Measurements from ENCODE around the gene PROZ. TPM values are rescaled to one million over a fixed set of nuclear protein-coding genes. Genes with fewer than 3 reads are reported as not detected.

The PROZ gene
- total RNA-seq, 2 experiments from 2014 or later = not detected

GRCh38 chr13:113151745-113152690, 6.4 kb upstream of the PROZ start:
- POLR2A ChIA-PET = no interaction called here
- H3K9me3 ChIP-seq (ENCODE audit: control insufficient read depth in 1 of 2, insufficient read depth in 1 of 2, low read length in 2 of 2) = no peaks in the 10 kb centered on the region
- TF ChIP-seq, protein P1, sequence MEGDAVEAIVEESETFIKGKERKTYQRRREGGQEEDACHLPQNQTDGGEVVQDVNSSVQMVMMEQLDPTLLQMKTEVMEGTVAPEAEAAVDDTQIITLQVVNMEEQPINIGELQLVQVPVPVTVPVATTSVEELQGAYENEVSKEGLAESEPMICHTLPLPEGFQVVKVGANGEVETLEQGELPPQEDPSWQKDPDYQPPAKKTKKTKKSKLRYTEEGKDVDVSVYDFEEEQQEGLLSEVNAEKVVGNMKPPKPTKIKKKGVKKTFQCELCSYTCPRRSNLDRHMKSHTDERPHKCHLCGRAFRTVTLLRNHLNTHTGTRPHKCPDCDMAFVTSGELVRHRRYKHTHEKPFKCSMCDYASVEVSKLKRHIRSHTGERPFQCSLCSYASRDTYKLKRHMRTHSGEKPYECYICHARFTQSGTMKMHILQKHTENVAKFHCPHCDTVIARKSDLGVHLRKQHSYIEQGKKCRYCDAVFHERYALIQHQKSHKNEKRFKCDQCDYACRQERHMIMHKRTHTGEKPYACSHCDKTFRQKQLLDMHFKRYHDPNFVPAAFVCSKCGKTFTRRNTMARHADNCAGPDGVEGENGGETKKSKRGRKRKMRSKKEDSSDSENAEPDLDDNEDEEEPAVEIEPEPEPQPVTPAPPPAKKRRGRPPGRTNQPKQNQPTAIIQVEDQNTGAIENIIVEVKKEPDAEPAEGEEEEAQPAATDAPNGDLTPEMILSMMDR (IDR thresholded peaks at IDR 0.05) = no peak

DNA sequence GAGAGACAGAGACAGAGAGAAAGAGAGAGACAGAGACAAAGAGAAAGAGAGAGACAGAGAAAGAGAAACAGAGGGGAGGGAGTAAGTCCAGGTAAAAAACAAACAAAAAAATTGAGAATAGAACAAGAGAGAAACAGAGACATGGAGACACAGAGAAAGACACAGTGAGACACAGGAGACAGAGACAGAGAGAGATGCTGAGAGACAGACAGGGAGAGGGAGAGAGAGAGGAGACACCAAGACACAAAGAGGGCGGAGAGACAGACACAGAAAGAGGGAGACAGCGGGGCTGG, 5.8 kb upstream of the PROZ start:
- CTCF ChIA-PET = no interaction called here
- Mint-ChIP-seq H3K27ac (peak overlapping the region; percentile 76), H3K4me3 (peak overlapping the region; percentile 85), H3K4me1 (ENCODE audit: low read depth) (peaks cover 21% of the 10 kb centered on the region), H3K36me3 (ENCODE audit: low read depth) (peaks cover 5% of the 10 kb centered on the region), H3K9me3 (peaks cover 2% of the 10 kb centered on the region), H3K27me3 (no peaks in the 10 kb centered on the region)
- DNase-seq = no peak
- ATAC-seq (ENCODE audit: poor library complexity) = no peak
- POLR2A ChIA-PET = interaction anchor here (0.9 to 2.9 kb wide), 2 partner anchors 29 to 57 kb away, joined by 3 to 31 read pairs; partner anchors contain the start of genes CUL4A and PCID2
- no peaks in the 10 kb centered on the region for H3K9me3 ChIP-seq (ENCODE audit: control insufficient read depth in 1 of 2, insufficient read depth in 1 of 2, low read length in 2 of 2)
- TF ChIP-seq, protein P1 (IDR thresholded peaks at IDR 0.05) = no peak
- H3K27ac ChIP-seq (ENCODE audit: low read depth in 1 of 2, low read length in 2 of 2) = no peak overlapping the region
- H3K36me3 ChIP-seq (ENCODE audit: insufficient read depth, low read length) = no peaks in the 10 kb centered on the region
- intact Hi-C loops (cut with DNase I, micrococcal nuclease) = loop anchor here (5.0 kb wide), 3 partner anchors 55 to 210 kb away; partner anchors contain the start of genes CUL4A (in 1 of the 2), GRTP1 (in 1 of the 2) and PCID2 (in 1 of the 2)
- peak overlapping the region; percentile 74 for H3K4me3 ChIP-seq (ENCODE audit: low read length)
- no peaks in the 10 kb centered on the region for H3K27me3 ChIP-seq (ENCODE audit: control insufficient read depth in 1 of 2, insufficient read depth in 2 of 2, low read length in 2 of 2)
- H3K4me1 ChIP-seq (ENCODE audit: insufficient read depth, low read length) = peaks cover 30% of the 10 kb centered on the region

More at GRCh38 chr13:113151745-113152690, 6.4 kb upstream of the PROZ start:
- Histone ChIP-seq H3K4me3 (ENCODE audit: low read length) (no peak overlapping the region), H3K27ac (ENCODE audit: low read depth in 1 of 2, low read length in 2 of 2) (no peak overlapping the region), H3K4me1 (ENCODE audit: insufficient read depth, low read length) (peaks cover 30% of the 10 kb centered on the region), H3K27me3 (ENCODE audit: control insufficient read depth in 1 of 2, insufficient read depth in 2 of 2, low read length in 2 of 2) (no peaks in the 10 kb centered on the region), H3K36me3 (ENCODE audit: insufficient read depth, low read length) (no peaks in the 10 kb centered on the region)
- Mint-ChIP-seq H3K27me3 (no peaks in the 10 kb centered on the region), H3K4me1 (ENCODE audit: low read depth) (peaks cover 21% of the 10 kb centered on the region), H3K4me3 (peak overlapping the region; percentile 85), H3K27ac (peak overlapping the region; percentile 76), H3K36me3 (ENCODE audit: low read depth) (peaks cover 5% of the 10 kb centered on the region), H3K9me3 (peaks cover 2% of the 10 kb centered on the region)
- CTCF ChIA-PET = no interaction called here
- DNase-seq (peak in 3 of 14 experiments; percentile 8 to 56 (median 46)), ATAC-seq (ENCODE audit: poor library complexity) (no peak)
- intact Hi-C loops (cut with DNase I, micrococcal nuclease) = loop anchor here (5.0 kb wide), 3 partner anchors 55 to 210 kb away; partner anchors contain the start of genes CUL4A (in 1 of the 2), GRTP1 (in 1 of the 2) and PCID2 (in 1 of the 2)

DNA sequence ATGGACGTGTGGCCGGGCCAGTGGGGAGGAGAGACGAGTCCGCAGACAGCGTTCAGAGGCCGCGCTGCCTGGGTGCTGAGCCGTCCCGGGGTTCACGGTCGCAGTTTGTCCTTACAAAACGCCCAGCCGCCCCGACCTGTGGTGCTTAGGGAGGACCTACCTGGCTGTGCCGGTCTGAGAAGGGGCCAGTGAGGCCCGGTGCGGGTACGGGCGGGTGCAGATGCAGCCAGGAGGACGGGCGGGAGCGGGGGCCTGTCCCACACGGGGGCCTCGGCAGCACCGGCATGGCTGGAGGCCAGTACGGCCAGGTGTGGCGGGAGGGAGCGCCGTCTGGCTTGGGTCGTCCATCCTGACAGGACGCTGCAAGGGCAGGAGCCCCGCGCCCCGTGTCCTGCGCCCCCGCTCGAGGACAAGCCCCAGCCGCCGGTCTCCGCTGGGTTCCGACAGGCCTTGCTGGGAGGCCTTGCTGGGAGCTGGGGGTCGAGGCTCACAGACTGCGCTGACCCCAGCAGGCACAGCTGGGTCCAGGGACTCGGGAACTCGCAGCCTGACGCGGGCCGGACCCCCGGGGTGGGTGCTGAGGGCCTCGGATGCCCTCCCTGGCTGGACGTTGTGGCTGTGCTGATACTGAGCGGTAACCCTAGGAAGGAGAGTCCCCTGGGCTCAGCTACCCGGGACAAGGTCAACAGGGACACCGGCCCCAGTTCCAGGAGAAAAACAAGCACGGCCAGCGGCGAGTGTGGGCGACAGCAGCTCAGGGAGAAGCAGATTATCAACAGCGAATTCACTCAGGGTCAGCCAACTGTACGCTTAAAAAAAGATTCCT, 5.3 kb upstream of the PROZ start:
- peaks cover 21% of the 10 kb centered on the region for H3K4me1 Mint-ChIP-seq (ENCODE audit: low read depth)
- peaks cover 2% of the 10 kb centered on the region for H3K9me3 Mint-ChIP-seq
- DNase-seq (peak in 7 of 14 experiments; percentile 11 to 52 (median 32)), ATAC-seq (ENCODE audit: poor library complexity) (peak; percentile 37)
- Histone ChIP-seq H3K36me3 (ENCODE audit: insufficient read depth, low read length) (no peaks in the 10 kb centered on the region), H3K4me3 (ENCODE audit: low read length) (peak overlapping the region; percentile 74), H3K4me1 (ENCODE audit: insufficient read depth, low read length) (peaks cover 32% of the 10 kb centered on the region), H3K27me3 (ENCODE audit: control insufficient read depth in 1 of 2, insufficient read depth in 2 of 2, low read length in 2 of 2) (no peaks in the 10 kb centered on the region), H3K27ac (ENCODE audit: low read depth in 1 of 2, low read length in 2 of 2) (peak overlapping the region in 1 of 2 donors; percentile 73), H3K9me3 (ENCODE audit: control insufficient read depth in 1 of 2, insufficient read depth in 1 of 2, low read length in 2 of 2) (no peaks in the 10 kb centered on the region)
- no peaks in the 10 kb centered on the region for H3K27me3 Mint-ChIP-seq
- intact Hi-C loops (cut with DNase I, micrococcal nuclease) = loop anchor here (5.0 kb wide), 3 partner anchors 54 to 211 kb away; partner anchors contain the start of genes CUL4A (in 1 of the 2), GRTP1 (in 1 of the 2) and PCID2 (in 1 of the 2)
- H3K36me3 Mint-ChIP-seq (ENCODE audit: low read depth) = peaks cover 5% of the 10 kb centered on the region
- CTCF ChIA-PET = no interaction called here
- TF ChIP-seq, protein P1 (IDR thresholded peaks at IDR 0.05) = no peak
- H3K4me3 Mint-ChIP-seq = peak overlapping the region; percentile 90
- POLR2A ChIA-PET = interaction anchor here (0.9 to 2.9 kb wide), 5 partner anchors 23 to 56 kb away, joined by 3 to 31 read pairs (median 3); partner anchors contain the start of genes CUL4A and PCID2
- H3K27ac Mint-ChIP-seq = peak overlapping the region; percentile 84
